SU-DHL-6 (cell line): ENCODE data around the gene LRFN3.

ENCODE experiments used
- H2AFZ ChIP-seq: fragments of 200-600 bp; sonication (generic); 2 replicates; pipeline ENCODE4 v1.6.1; 2014; ENCODE audit warnings: low read depth, mild to moderate bottlenecking, moderate library complexity, mixed read lengths, antibody characterized with exemption, low read length; ENCODE audit not compliant: severe bottlenecking
- H3F3A ChIP-seq: fragments of 200-600 bp; shearing (Covaris generic); 2 replicates; pipeline ENCODE4 v1.6.0; 2016; ENCODE audit warnings: antibody characterized with exemption, mild to moderate bottlenecking; ENCODE audit not compliant: insufficient read depth
- H3K27ac ChIP-seq: fragments of 200-600 bp; sonication (generic); 2 replicates; pipeline ENCODE4 v1.5.1; 2016; ENCODE audit warnings: low read depth, mild to moderate bottlenecking, low read length, moderate library complexity, mixed read lengths
- H3K27me3 ChIP-seq: fragments of 200-600 bp; sonication (generic), shearing (Covaris generic); 2 replicates; pipeline ENCODE4 v1.6.0; 2014; ENCODE audit warnings: mild to moderate bottlenecking, low read length
- H3K36me3 ChIP-seq: fragments of 200-600 bp; sonication (generic); 2 replicates; pipeline ENCODE4 v1.6.1; 2014; ENCODE audit warnings: mild to moderate bottlenecking, low read length, mixed read lengths
- H3K4me2 ChIP-seq: fragments of 300-600, 200-600 bp; shearing (Covaris generic), sonication (generic); 2 replicates; pipeline ENCODE4 v1.6.0; 2014; ENCODE audit warnings: low read length, low read depth, mild to moderate bottlenecking; ENCODE audit not compliant: poor library complexity, severe bottlenecking
- H3K4me3 ChIP-seq: fragments of 200-600 bp; sonication (generic); 2 replicates; pipeline ENCODE4 v1.5.1; 2014; ENCODE audit warnings: antibody characterized with exemption, low read length, mild to moderate bottlenecking, mixed read lengths; ENCODE audit not compliant: insufficient read depth, poor library complexity, severe bottlenecking
- H3K79me2 ChIP-seq: fragments of 200-600 bp; sonication (generic); 2 replicates; pipeline ENCODE4 v1.6.1; 2014; ENCODE audit warnings: mild to moderate bottlenecking, low read length, moderate library complexity; ENCODE audit not compliant: insufficient read depth
- H3K9ac ChIP-seq: fragments of 200-600 bp; sonication (generic); 2 replicates; pipeline ENCODE4 v1.7.0; 2014; ENCODE audit warnings: mild to moderate bottlenecking, low read length
- H3K9me2 ChIP-seq: fragments of 200-600 bp; sonication (generic); replicated peaks from 2 replicates; pipeline ENCODE4 v1.6.1; 2014; ENCODE audit warnings: low read length; ENCODE audit not compliant: insufficient read depth
- H3K9me3 ChIP-seq: fragments of 200-600 bp; sonication (generic); 2 replicates; pipeline ENCODE4 v1.6.1; 2014; ENCODE audit warnings: low read length, mixed read lengths; ENCODE audit not compliant: insufficient read depth
- H4K20me1 ChIP-seq: fragments of 200-600 bp; sonication (generic); 2 replicates; pipeline ENCODE4 v1.6.1; 2014; ENCODE audit warnings: low read depth, mild to moderate bottlenecking, antibody characterized with exemption, low read length, moderate library complexity, mixed read lengths
- CTCF ChIP-seq: fragments of 200-600 bp; sonication (generic); IDR thresholded peaks from one replicate; pipeline ENCODE4 v1.5.1; 2017; ENCODE audit warnings: antibody characterized with exemption, mild to moderate bottlenecking, low read length, moderate library complexity; ENCODE audit not compliant: insufficient read depth, poor library complexity, severe bottlenecking
- EZH2phosphoT487 ChIP-seq: fragments of 200-600 bp; sonication (generic), shearing (Covaris generic); conservative IDR thresholded peaks from 2 replicates; pipeline ENCODE4 v1.6.1; 2018; ENCODE audit warnings: mild to moderate bottlenecking, antibody characterized with exemption, low read length, moderate library complexity, mixed read lengths

Gene LRFN3

GRCh38 chr19:35928507-35928906 is 7.7 kb upstream of the LRFN3 start:
- Histone ChIP-seq H3K27me3 (no peaks in the 10 kb centered on the region), H3K36me3 (no peaks in the 10 kb centered on the region), H4K20me1 (no peaks in the 10 kb centered on the region), H3K27ac (no peak overlapping the region), H3K9me2 (no peaks in the 10 kb centered on the region), H3K79me2 (no peaks in the 10 kb centered on the region), H3F3A (peaks cover 12% of the 10 kb centered on the region), H3K4me3 (no peak overlapping the region), H3K9ac (peak overlapping the region; percentile 13; the same call in 1 of the 2 replicates), H3K9me3 (no peaks in the 10 kb centered on the region), H2AFZ (no peak overlapping the region), H3K4me2 (no peak overlapping the region)
- TF ChIP-seq EZH2phosphoT487, result no peak
- no peak for TF ChIP-seq CTCF

DNA sequence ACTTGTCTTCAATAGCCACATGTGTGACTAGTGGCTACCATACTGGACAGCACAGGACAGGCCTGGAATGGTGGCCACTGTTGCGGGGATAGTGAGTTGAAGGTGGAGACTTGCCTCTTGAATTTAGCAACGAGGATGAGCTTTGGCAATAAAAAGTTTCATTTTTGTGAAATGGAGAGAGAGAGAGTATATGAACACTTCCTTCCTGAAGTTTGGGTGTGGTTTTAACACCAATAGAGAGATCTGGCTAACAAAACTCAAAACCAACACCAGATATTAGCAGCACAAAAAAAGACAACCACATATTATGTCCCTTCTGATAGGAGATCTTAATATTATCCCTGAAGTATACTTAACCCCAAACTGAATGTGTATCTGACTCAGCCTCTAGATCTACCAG is 6.3 kb upstream of the LRFN3 start:
- H3K27me3 ChIP-seq, result no peaks in the 10 kb centered on the region
- no peak for TF ChIP-seq CTCF
- no peak for TF ChIP-seq EZH2phosphoT487
- H3F3A ChIP-seq, result peaks cover 12% of the 10 kb centered on the region
- H3K9me2 ChIP-seq, result no peaks in the 10 kb centered on the region
- no peaks in the 10 kb centered on the region for H3K79me2 ChIP-seq
- no peak overlapping the region for H3K27ac ChIP-seq
- no peaks in the 10 kb centered on the region for H3K9me3 ChIP-seq
- H4K20me1 ChIP-seq, result no peaks in the 10 kb centered on the region
- H3K4me3 ChIP-seq, result no peak overlapping the region
- peak overlapping the region; percentile 93 for H2AFZ ChIP-seq
- no peaks in the 10 kb centered on the region for H3K36me3 ChIP-seq
- H3K4me2 ChIP-seq, result no peak overlapping the region
- no peak overlapping the region for H3K9ac ChIP-seq

- Histone ChIP-seq H3K79me2 (no peaks in the 10 kb centered on the region), H4K20me1 (no peaks in the 10 kb centered on the region), H2AFZ (peak overlapping the region; percentile 64), H3K9me2 (no peaks in the 10 kb centered on the region), H3K36me3 (no peaks in the 10 kb centered on the region), H3K9me3 (no peaks in the 10 kb centered on the region), H3F3A (peaks cover 12% of the 10 kb centered on the region), H3K27me3 (no peaks in the 10 kb centered on the region), H3K4me2 (peak overlapping the region; percentile 97), H3K27ac (peak overlapping the region; percentile 63), H3K4me3 (peak overlapping the region; percentile 67), H3K9ac (peak overlapping the region; percentile 69)
- TF ChIP-seq EZH2phosphoT487, result no peak
- peak; percentile 90 for TF ChIP-seq CTCF
Measured at GRCh38 chr19:35931161-35931873, 4.9 kb upstream of the LRFN3 start.
